ENCODE data around the gene NOCT. TPM values are rescaled to one million over a fixed set of nuclear protein-coding genes. Genes with fewer than 3 reads are reported as not detected.

The NOCT gene
- total RNA-seq, 1 donor from 2014 or later = 8.4 TPM

- peak; percentile 30 for TF ChIP-seq CTCF (IDR thresholded peaks at IDR 0.05; ENCODE audit: borderline replicate concordance)
- Histone ChIP-seq H3K4me3 (peak overlapping the region; percentile 91), H3K9me3 (replicated peaks) (no peaks in the 10 kb centered on the region), H3K4me1 (peaks cover 50% of the 10 kb centered on the region), H3K27me3 (ENCODE audit: low read depth) (no peaks in the 10 kb centered on the region), H3K27ac (replicated peaks) (peak overlapping the region; percentile 97), H3K36me3 (no peaks in the 10 kb centered on the region)
- no peak for DNase-seq
- intact Hi-C loops (cut with micrococcal nuclease) = no loop called here
Measured at GRCh38 chr4:139085141-139085540, 69.6 kb downstream of the NOCT start.

- Histone ChIP-seq H3K27me3 (ENCODE audit: low read depth) (no peaks in the 10 kb centered on the region), H3K36me3 (no peaks in the 10 kb centered on the region), H3K9me3 (replicated peaks) (no peaks in the 10 kb centered on the region), H3K4me1 (no peaks in the 10 kb centered on the region), H3K27ac (replicated peaks) (no peak overlapping the region), H3K4me3 (no peak overlapping the region)
- intact Hi-C loops (cut with micrococcal nuclease) = no loop called here
- no peak for DNase-seq
- no peak for TF ChIP-seq CTCF (IDR thresholded peaks at IDR 0.05; ENCODE audit: borderline replicate concordance)
Measured at GRCh38 chr4:139092271-139092670, 76.7 kb downstream of the NOCT start.

Other genes starting within 250 kb of the NOCT start
- gene ELF2, start 161.4 kb downstream of the NOCT start, total RNA-seq = 33.9 TPM